Measurements from ENCODE around the gene ADM5.
"Not testable (repeated sequence)": the region's sequence is repeated elsewhere in the genome, so short reads cannot be mapped to it uniquely, and the experiment has no call there.

ADM5 gene

GRCh38 chr19:49704888-49705642 is 15.7 kb downstream of the ADM5 start:
- DNase-seq, result no peak

GRCh38 chr19:49705919-49706318 is 16.5 kb downstream of the ADM5 start:
- DNase-seq, result no peak

- DNase-seq, result no peak
These were observed 21.1 kb downstream of the ADM5 start for GRCh38 chr19:49710372-49710951.

- no peak for DNase-seq
These were observed 23.0 kb downstream of the ADM5 start for GRCh38 chr19:49712397-49712859.

- no peak for DNase-seq
These were observed 23.9 kb downstream of the ADM5 start for GRCh38 chr19:49713236-49713845.

GRCh38 chr19:49716154-49716553 is 26.8 kb downstream of the ADM5 start:
- DNase-seq, result no peak

- no peak for DNase-seq
These were observed 29.1 kb downstream of the ADM5 start for GRCh38 chr19:49718511-49718910.

GRCh38 chr19:49718991-49719390 is 29.6 kb downstream of the ADM5 start:
- DNase-seq, result no peak

- DNase-seq, result not testable (repeated sequence)
These were observed 30.0 kb downstream of the ADM5 start for GRCh38 chr19:49719420-49719819.

GRCh38 chr19:49727217-49728030 is 38.0 kb downstream of the ADM5 start:
- no peak for DNase-seq

- no peak for DNase-seq
These were observed 40.8 kb downstream of the ADM5 start for GRCh38 chr19:49730166-49730565.

- no peak for DNase-seq
These were observed 48.9 kb downstream of the ADM5 start for GRCh38 chr19:49738268-49738667.

- DNase-seq, result no peak
These were observed 49.7 kb downstream of the ADM5 start for GRCh38 chr19:49739098-49739497.

- no peak for DNase-seq
These were observed 50.5 kb downstream of the ADM5 start for GRCh38 chr19:49739933-49740332.
